Measurements from ENCODE around the gene HERC2.
"Not testable (repeated sequence)": the region's sequence is repeated elsewhere in the genome, so short reads cannot be mapped to it uniquely, and the experiment has no call there.

HERC2 gene

GRCh38 chr15:28123408-28124023 lies 198.5 kb downstream of the HERC2 start:
- in situ Hi-C loops (cut with HindIII; ENCODE audit: low pct_ligation_motif_present, low pct_unique_long_range_greater_than_20kb, low sequenced_read_pairs), result no loop called here
- peak; percentile 74 for DNase-seq

- in situ Hi-C loops (cut with HindIII; ENCODE audit: low pct_ligation_motif_present, low pct_unique_long_range_greater_than_20kb, low sequenced_read_pairs), result no loop called here
- DNase-seq, result no peak
These were observed 199.7 kb downstream of the HERC2 start for GRCh38 chr15:28122038-28122949.

- in situ Hi-C loops (cut with HindIII; ENCODE audit: low pct_ligation_motif_present, low pct_unique_long_range_greater_than_20kb, low sequenced_read_pairs); DNase-seq: not testable (repeated sequence)
These were observed 200.4 kb downstream of the HERC2 start for GRCh38 chr15:28121577-28121976.

- DNase-seq, result no peak
- in situ Hi-C loops (cut with HindIII; ENCODE audit: low pct_ligation_motif_present, low pct_unique_long_range_greater_than_20kb, low sequenced_read_pairs), result no loop called here
These were observed 201.7 kb downstream of the HERC2 start for GRCh38 chr15:28120359-28120640.

GRCh38 chr15:28118531-28118930 lies 203.4 kb downstream of the HERC2 start:
- no peak for DNase-seq
- in situ Hi-C loops (cut with HindIII; ENCODE audit: low pct_ligation_motif_present, low pct_unique_long_range_greater_than_20kb, low sequenced_read_pairs), result no loop called here

- in situ Hi-C loops (cut with HindIII; ENCODE audit: low pct_ligation_motif_present, low pct_unique_long_range_greater_than_20kb, low sequenced_read_pairs), result no loop called here
- DNase-seq, result no peak
These were observed 203.9 kb downstream of the HERC2 start for GRCh38 chr15:28118083-28118482.

- in situ Hi-C loops (cut with HindIII; ENCODE audit: low pct_ligation_motif_present, low pct_unique_long_range_greater_than_20kb, low sequenced_read_pairs), result no loop called here
- no peak for DNase-seq
These were observed 204.5 kb downstream of the HERC2 start for GRCh38 chr15:28117432-28117990.

GRCh38 chr15:28116521-28117431 lies 205.2 kb downstream of the HERC2 start:
- in situ Hi-C loops (cut with HindIII; ENCODE audit: low pct_ligation_motif_present, low pct_unique_long_range_greater_than_20kb, low sequenced_read_pairs), result no loop called here
- DNase-seq, result no peak

- DNase-seq, result no peak
- in situ Hi-C loops (cut with HindIII; ENCODE audit: low pct_ligation_motif_present, low pct_unique_long_range_greater_than_20kb, low sequenced_read_pairs), result no loop called here
These were observed 206.1 kb downstream of the HERC2 start for GRCh38 chr15:28115871-28116270.

GRCh38 chr15:28114721-28115622 lies 207.0 kb downstream of the HERC2 start:
- DNase-seq, result no peak
- in situ Hi-C loops (cut with HindIII; ENCODE audit: low pct_ligation_motif_present, low pct_unique_long_range_greater_than_20kb, low sequenced_read_pairs), result no loop called here

GRCh38 chr15:28114114-28114455 lies 207.9 kb downstream of the HERC2 start:
- in situ Hi-C loops (cut with HindIII; ENCODE audit: low pct_ligation_motif_present, low pct_unique_long_range_greater_than_20kb, low sequenced_read_pairs), result no loop called here
- DNase-seq, result no peak

- in situ Hi-C loops (cut with HindIII; ENCODE audit: low pct_ligation_motif_present, low pct_unique_long_range_greater_than_20kb, low sequenced_read_pairs), result no loop called here
- DNase-seq, result no peak
These were observed 208.4 kb downstream of the HERC2 start for GRCh38 chr15:28113394-28114113.

- no peak for DNase-seq
- in situ Hi-C loops (cut with HindIII; ENCODE audit: low pct_ligation_motif_present, low pct_unique_long_range_greater_than_20kb, low sequenced_read_pairs), result no loop called here
These were observed 209.0 kb downstream of the HERC2 start for GRCh38 chr15:28112962-28113361.

- in situ Hi-C loops (cut with HindIII; ENCODE audit: low pct_ligation_motif_present, low pct_unique_long_range_greater_than_20kb, low sequenced_read_pairs), result no loop called here
- no peak for DNase-seq
These were observed 209.7 kb downstream of the HERC2 start for GRCh38 chr15:28112101-28112760.

GRCh38 chr15:28111543-28111942 lies 210.4 kb downstream of the HERC2 start:
- in situ Hi-C loops (cut with HindIII; ENCODE audit: low pct_ligation_motif_present, low pct_unique_long_range_greater_than_20kb, low sequenced_read_pairs), result no loop called here
- no peak for DNase-seq

GRCh38 chr15:28110481-28110881 lies 211.5 kb downstream of the HERC2 start:
- no peak for DNase-seq
- in situ Hi-C loops (cut with HindIII; ENCODE audit: low pct_ligation_motif_present, low pct_unique_long_range_greater_than_20kb, low sequenced_read_pairs), result no loop called here
